H9 (cell line): Measurements from ENCODE around the gene EIF5A. TPM values are rescaled to one million over a fixed set of nuclear protein-coding genes. Genes with fewer than 3 reads are reported as not detected.

Experiments used
- DNase-seq: peaks from one replicate; pipeline ENCODE4 v3.0.0-alpha.2; 2017
- H2AFZ ChIP-seq: one replicate; pipeline ENCODE4 v1.6.1; 2013; ENCODE audit warnings: mild to moderate bottlenecking, low read length, control low read depth, moderate library complexity
- H2AK5ac ChIP-seq: 2 replicates; pipeline ENCODE4 v1.6.1; 2013; ENCODE audit warnings: low read length, control low read depth, mixed read lengths; ENCODE audit not compliant: insufficient read length
- H2BK120ac ChIP-seq: one replicate; pipeline ENCODE4 v1.6.1; 2013; ENCODE audit warnings: low read depth, mild to moderate bottlenecking, low read length, control low read depth, inconsistent platforms; ENCODE audit not compliant: poor library complexity, severe bottlenecking
- H2BK12ac ChIP-seq: 2 replicates; pipeline ENCODE4 v1.6.1; 2013; ENCODE audit warnings: low read length, control low read depth, mixed read lengths, low read depth; ENCODE audit not compliant: insufficient read length
- H2BK15ac ChIP-seq: 2 replicates; pipeline ENCODE4 v1.6.1; 2013; ENCODE audit warnings: low read depth, low read length, control low read depth
- H2BK20ac ChIP-seq: one replicate; pipeline ENCODE4 v1.6.1; 2013; ENCODE audit warnings: low read depth, mild to moderate bottlenecking, low read length, control low read depth, inconsistent platforms; ENCODE audit not compliant: poor library complexity, severe bottlenecking
- H2BK5ac ChIP-seq: 2 replicates; pipeline ENCODE4 v1.6.1; 2013; ENCODE audit warnings: low read length, control low read depth, mixed read lengths; ENCODE audit not compliant: insufficient read length
- H3K14ac ChIP-seq: 2 replicates; pipeline ENCODE4 v1.6.1; 2013; ENCODE audit warnings: low read length, control low read depth; ENCODE audit not compliant: insufficient read depth
- H3K18ac ChIP-seq: 2 replicates; pipeline ENCODE4 v1.6.1; 2013; ENCODE audit warnings: low read depth, mild to moderate bottlenecking, mixed read lengths, low read length, control low read depth; ENCODE audit not compliant: insufficient read length
- H3K23ac ChIP-seq: 2 replicates; pipeline ENCODE4 v1.6.1; 2013; ENCODE audit warnings: low read length, control low read depth, mixed read lengths, low read depth; ENCODE audit not compliant: insufficient read length
- H3K23me2 ChIP-seq: 2 replicates; pipeline ENCODE4 v1.6.1; 2013; ENCODE audit warnings: low read depth, mild to moderate bottlenecking, mixed read lengths, low read length, control low read depth; ENCODE audit not compliant: insufficient read length, poor library complexity, severe bottlenecking
- H3K27ac ChIP-seq: 2 replicates; pipeline ENCODE4 v1.5.1; 2013; ENCODE audit warnings: low read length, control low read depth, mixed read lengths, low read depth; ENCODE audit not compliant: insufficient read length
- H3K27me3 ChIP-seq: 2 replicates; pipeline ENCODE4 v1.6.1; 2013; ENCODE audit warnings: low read length, control low read depth, inconsistent platforms; ENCODE audit not compliant: insufficient read depth
- H3K4ac ChIP-seq: 2 replicates; pipeline ENCODE4 v1.6.1; 2013; ENCODE audit warnings: low read depth, mild to moderate bottlenecking, control low read depth, inconsistent platforms, low read length, moderate library complexity
- H3K4me1 ChIP-seq: 2 replicates; pipeline ENCODE4 v1.6.1; 2013; ENCODE audit warnings: low read length, control low read depth, inconsistent platforms; ENCODE audit not compliant: insufficient read depth
- H3K4me2 ChIP-seq: 2 replicates; pipeline ENCODE4 v1.6.1; 2013; ENCODE audit warnings: low read length, control low read depth, mixed read lengths; ENCODE audit not compliant: insufficient read length, insufficient read depth
- H3K56ac ChIP-seq: 2 replicates; pipeline ENCODE4 v1.6.1; 2013; ENCODE audit warnings: low read depth, mild to moderate bottlenecking, mixed read lengths, low read length, control low read depth; ENCODE audit not compliant: insufficient read length
- H3K79me1 ChIP-seq: 2 replicates; pipeline ENCODE4 v1.6.1; 2013; ENCODE audit warnings: low read depth, mild to moderate bottlenecking, moderate library complexity, low read length, control low read depth, inconsistent platforms; ENCODE audit not compliant: insufficient read depth, poor library complexity, severe bottlenecking
- H3K79me2 ChIP-seq: 2 replicates; pipeline ENCODE4 v1.6.1; 2013; ENCODE audit warnings: low read length, control low read depth, inconsistent platforms; ENCODE audit not compliant: insufficient read depth
- H3K9ac ChIP-seq: 2 replicates; pipeline ENCODE4 v1.6.1; 2013; ENCODE audit warnings: low read length, control low read depth, mixed read lengths; ENCODE audit not compliant: insufficient read length; ENCODE audit errors: extremely low read depth
- H3K9me3 ChIP-seq: one replicate; pipeline ENCODE4 v1.6.1; 2013; ENCODE audit warnings: low read depth, low read length, inconsistent platforms; ENCODE audit not compliant: control insufficient read depth
- H3T11ph ChIP-seq: one replicate; pipeline ENCODE4 v1.6.1; 2013; ENCODE audit warnings: mild to moderate bottlenecking, low read length, control low read depth, inconsistent platforms
- H4K20me1 ChIP-seq: one replicate; pipeline ENCODE4 v1.6.1; 2013; ENCODE audit not compliant: control insufficient read depth, insufficient read length, insufficient read depth
- H4K5ac ChIP-seq: 2 replicates; pipeline ENCODE4 v1.6.1; 2013; ENCODE audit warnings: low read depth, mild to moderate bottlenecking, mixed read lengths, low read length, control low read depth; ENCODE audit not compliant: insufficient read length
- H4K8ac ChIP-seq: replicated peaks from 2 replicates; pipeline ENCODE4 v1.6.1; 2013; ENCODE audit warnings: low read length, control low read depth, mixed read lengths, low read depth; ENCODE audit not compliant: insufficient read length
- H4K91ac ChIP-seq: 2 replicates; pipeline ENCODE4 v1.6.1; 2013; ENCODE audit warnings: low read depth, mild to moderate bottlenecking, moderate library complexity, mixed read lengths, low read length, control low read depth; ENCODE audit not compliant: insufficient read length
- H3K27ac Mint-ChIP-seq, 3 experiments: 2 replicates in 2 of 3; 3 replicates in 1 of 3; pipeline ENCODE4 v1.8.0; 2020 to 2021; ENCODE audit warnings: mixed read lengths in 3 of 3, mild to moderate bottlenecking in 1 of 3, moderate library complexity in 1 of 3
- H3K27me3 Mint-ChIP-seq: 2 replicates; pipeline ENCODE4 v1.8.0; 2021; ENCODE audit warnings: low read depth, mild to moderate bottlenecking, moderate library complexity, mixed read lengths
- H3K36me3 Mint-ChIP-seq, 3 experiments: 2 replicates in 2 of 3; 3 replicates in 1 of 3; pipeline ENCODE4 v1.8.0; 2020 to 2021; ENCODE audit warnings: low read depth in 3 of 3, mixed read lengths in 3 of 3; ENCODE audit not compliant: insufficient read depth in 1 of 3
- H3K4me1 Mint-ChIP-seq, 2 experiments: 2 replicates each; pipeline ENCODE4 v1.8.0; 2020; ENCODE audit warnings: mixed read lengths in 2 of 2
- H3K4me3 Mint-ChIP-seq, 2 experiments: 2 replicates in 1 of 2; 3 replicates in 1 of 2; pipeline ENCODE4 v1.8.0; 2020 to 2021; ENCODE audit warnings: mild to moderate bottlenecking in 2 of 2, mixed read lengths in 2 of 2, moderate library complexity in 1 of 2
- H3K9me3 Mint-ChIP-seq, 2 experiments: 2 replicates in 1 of 2; 3 replicates in 1 of 2; pipeline ENCODE4 v1.8.0; 2020; ENCODE audit warnings: mild to moderate bottlenecking in 2 of 2, mixed read lengths in 2 of 2, moderate library complexity in 1 of 2
- CTCF ChIP-seq: fragments of 200-600 bp; sonication (generic); conservative IDR thresholded peaks from 3 replicates; pipeline ENCODE4 v1.8.0; 2021; ENCODE audit warnings: antibody characterized with exemption, mild to moderate bottlenecking
- WGBS: extraction: QIAGEN DNeasy Blood & Tissue Kit; methylation state at CpG from one replicate; pipeline ENCODE4 v1.1.7; 2013; ENCODE audit warnings: missing lambda C conversion rate, low lambda C conversion rate, mixed read lengths; ENCODE audit not compliant: insufficient read length; ENCODE audit errors: extremely low coverage; 5-methylcytosine and 5-hydroxymethylcytosine counted together
- total RNA-seq: library from RNA; stranded (reverse); gene quantifications from 2 replicates; pipeline ENCODE4 v1.2.1, GENCODE V29; 2021

The EIF5A gene
- total RNA-seq, 1 experiment from 2014 or later = 978 TPM

GRCh38 chr17:7351665-7352502 lies 44.5 kb downstream of the EIF5A start, which contains the start of gene KCTD11:
TSS of gene KCTD11 (plus strand) at chr17:7352162.
- no peak; the same call in 2 of the 3 replicates for TF ChIP-seq CTCF
- no peak within 1 kb of the TSS for H3K23ac ChIP-seq
- no peak within 1 kb of the TSS for H2BK15ac ChIP-seq
- peaks cover 29 to 37% of the 10 kb centered on the region in 2 experiments for H3K4me1 Mint-ChIP-seq
- 0 out of 2 replicates have a peak, but pooled peaks cover 2% of the 10 kb centered on the region for H3K4me1 ChIP-seq
- H3K27ac ChIP-seq = no peak within 1 kb of the TSS
- no peak within 1 kb of the TSS for H4K8ac ChIP-seq
- H3K27ac Mint-ChIP-seq = peak within 1 kb of the TSS in 2 of 3 experiments; percentile 47 to 89; a peak in 3 of 7 replicates
- H2AFZ ChIP-seq = no peak within 1 kb of the TSS
- H3K9me3 Mint-ChIP-seq = no peaks in the 10 kb centered on the region
- no peak within 1 kb of the TSS for H3T11ph ChIP-seq
- no peak within 1 kb of the TSS for H2AK5ac ChIP-seq
- H3K18ac ChIP-seq = peak within 1 kb of the TSS; percentile 54
- WGBS = no CpG with 5 or more reads among the region's 91 CpGs
- H3K23me2 ChIP-seq = peaks cover 12% of the 10 kb centered on the region
- no peak within 1 kb of the TSS for H3K4ac ChIP-seq
- H2BK12ac ChIP-seq = no peak within 1 kb of the TSS
- no peaks in the 10 kb centered on the region; the same call in 1 of the 2 replicates for H3K79me2 ChIP-seq
- H3K4me3 Mint-ChIP-seq = peak within 1 kb of the TSS; percentile 77 to 88
- no peaks in the 10 kb centered on the region for H3K27me3 ChIP-seq
- H4K5ac ChIP-seq = no peak within 1 kb of the TSS
- H3K4me2 ChIP-seq = peak within 1 kb of the TSS; percentile 50
- no peak within 1 kb of the TSS for H2BK120ac ChIP-seq
- H3K27me3 Mint-ChIP-seq = peaks cover 8% of the 10 kb centered on the region
- peak; percentile 92 for DNase-seq
- H3K9ac ChIP-seq = peak within 1 kb of the TSS; percentile 8
- no peaks in the 10 kb centered on the region for H4K20me1 ChIP-seq
- no peaks in the 10 kb centered on the region; a peak in 1 of 7 replicates for H3K36me3 Mint-ChIP-seq
- no peaks in the 10 kb centered on the region for H3K9me3 ChIP-seq
- no peaks in the 10 kb centered on the region for H3K79me1 ChIP-seq
- no peak within 1 kb of the TSS for H4K91ac ChIP-seq
- H3K14ac ChIP-seq = peak within 1 kb of the TSS; percentile 74
- no peak within 1 kb of the TSS for H3K56ac ChIP-seq
- H2BK20ac ChIP-seq = no peak within 1 kb of the TSS
- no peak within 1 kb of the TSS for H2BK5ac ChIP-seq
